Ovary (tissue), 9 donors: ENCODE results near the gene POU3F3. TPM values are rescaled to one million over a fixed set of nuclear protein-coding genes. Genes with fewer than 3 reads are reported as not detected.

Experiments used
- DNase-seq, 5 donors: peaks; one replicate each; pipeline ENCODE4 v3.0.0-alpha.2; 2019 to 2020
- H3K27ac ChIP-seq, 2 donors: fragments of 200-600 bp; one replicate each; pipeline versions ENCODE4 v1.5.1 to v1.8.0; 2019 to 2022
- H3K27me3 ChIP-seq: fragments of 200-600 bp; one replicate; pipeline ENCODE4 v1.8.0; 2022
- H3K36me3 ChIP-seq: fragments of 200-600 bp; sonication (generic); one replicate; pipeline ENCODE4 v1.5.1; 2019
- H3K4me1 ChIP-seq: one replicate; pipeline ENCODE4 v1.8.1; 2013; ENCODE audit warnings: mild to moderate bottlenecking, moderate library complexity; ENCODE audit not compliant: insufficient read depth
- H3K4me3 ChIP-seq: fragments of 200-600 bp; sonication (generic); one replicate; pipeline ENCODE4 v1.5.1; 2017
- H3K9me3 ChIP-seq, 2 donors: fragments of 200-600 bp in 1 of 2; sonication (generic) in 1 of 2; one replicate each; pipeline versions ENCODE4 v1.5.1 to v1.8.1; 2013 to 2019; ENCODE audit warnings: mild to moderate bottlenecking in 1 of 2, moderate library complexity in 1 of 2
- EP300 ChIP-seq: sonication (generic); formaldehyde crosslinking; IDR thresholded peaks from one replicate; pipeline ENCODE4 v1.6.1; 2017; ENCODE audit warnings: antibody characterized with exemption
- POLR2A ChIP-seq: fragments of 450-650 bp; IDR thresholded peaks from one replicate; pipeline ENCODE4 v1.6.1; 2017; ENCODE audit warnings: antibody characterized with exemption, mild to moderate bottlenecking, moderate library complexity
- WGBS, 3 donors: extraction: QIAGEN DNeasy Blood & Tissue Kit in 1 of 3; methylation state at CpG; one replicate each; pipeline versions ENCODE4 v1.1.5 to v1.1.7; 2013 to 2017; 5-methylcytosine and 5-hydroxymethylcytosine counted together
- intact Hi-C, 4 donors: fragments of 100-400 bp; cut with DNase I; formaldehyde crosslinking; loops; one replicate each; pipeline versions ENCODE4 v1.11.0 to v1.15.1; 2022 to 2023
- polyA plus RNA-seq, 2 donors: library from polyadenylated mRNA; stranded (reverse); fragments of 200-250 nt in 1 of 2; fragments of 350-450 nt in 1 of 2; fragmentation: Illumina TruSeq in 1 of 2; extraction: RNeasy Lipid Tissue Mini Kit (QIAGEN cat#74804) in 1 of 2; gene quantifications; one replicate each; pipeline ENCODE4 v1.2.3, GENCODE V29; 2013 to 2014
- total RNA-seq, 7 donors: library from RNA; depleted of rRNA in 2 of 7; stranded (reverse); fragments of >200 nt in 2 of 7; fragmentation: NEBNext Ultra II Directional in 3 of 7; extraction: Animal tissue kit (Norgen Biotek cat#: 25700) in 3 of 7; gene quantifications; one replicate each; pipeline versions ENCODE4 v1.1.0 to v1.2.4, GENCODE V29; 2016 to 2023
- TF ChIP-seq, protein P1 (sequence below), 3 donors: fragments of 450-650 bp in 2 of 3; fragments of 200-600 bp in 1 of 3; IDR thresholded peaks; one replicate each; pipeline versions ENCODE4 v1.5.1 to v1.8.0; 2016 to 2022; ENCODE audit warnings: antibody characterized with exemption in 3 of 3, mild to moderate bottlenecking in 1 of 3
- donor health status: DM: no; HTN: no; CAD: no; lungs with moderate emphysema.
- donor health status: DM: no; HTN: no; CAD: no.
- donor health status: Bipolar disorder and iron deficiency.
- donor health status: DM: yes; HTN: yes; CAD: no.
- donor health status: DM: no; HTN: no; CAD: no.
- donor health status: DM: yes; HTN: yes; CAD: no.

POU3F3 gene
- total and polyA plus RNA-seq, 9 donors = 0.10 to 0.63 (median 0.10) TPM; not detected in 6

- Histone ChIP-seq H3K27me3 (no peaks in the 10 kb centered on the region), H3K4me3 (no peak overlapping the region), H3K27ac (no peak overlapping the region), H3K36me3 (no peaks in the 10 kb centered on the region), H3K9me3 (no peaks in the 10 kb centered on the region), H3K4me1 (peaks cover 5% of the 10 kb centered on the region)
- TF ChIP-seq POLR2A (no peak), EP300 (no peak)
- TF ChIP-seq, protein P1, sequence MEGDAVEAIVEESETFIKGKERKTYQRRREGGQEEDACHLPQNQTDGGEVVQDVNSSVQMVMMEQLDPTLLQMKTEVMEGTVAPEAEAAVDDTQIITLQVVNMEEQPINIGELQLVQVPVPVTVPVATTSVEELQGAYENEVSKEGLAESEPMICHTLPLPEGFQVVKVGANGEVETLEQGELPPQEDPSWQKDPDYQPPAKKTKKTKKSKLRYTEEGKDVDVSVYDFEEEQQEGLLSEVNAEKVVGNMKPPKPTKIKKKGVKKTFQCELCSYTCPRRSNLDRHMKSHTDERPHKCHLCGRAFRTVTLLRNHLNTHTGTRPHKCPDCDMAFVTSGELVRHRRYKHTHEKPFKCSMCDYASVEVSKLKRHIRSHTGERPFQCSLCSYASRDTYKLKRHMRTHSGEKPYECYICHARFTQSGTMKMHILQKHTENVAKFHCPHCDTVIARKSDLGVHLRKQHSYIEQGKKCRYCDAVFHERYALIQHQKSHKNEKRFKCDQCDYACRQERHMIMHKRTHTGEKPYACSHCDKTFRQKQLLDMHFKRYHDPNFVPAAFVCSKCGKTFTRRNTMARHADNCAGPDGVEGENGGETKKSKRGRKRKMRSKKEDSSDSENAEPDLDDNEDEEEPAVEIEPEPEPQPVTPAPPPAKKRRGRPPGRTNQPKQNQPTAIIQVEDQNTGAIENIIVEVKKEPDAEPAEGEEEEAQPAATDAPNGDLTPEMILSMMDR (IDR thresholded peaks at IDR 0.05) = no peak
- 8 to 21% (median 11%) methylated on average over 9 of the region's 9 CpGs for WGBS, 3 donors
- DNase-seq = no peak
- intact Hi-C loops = no loop called here
Observed at GRCh38 chr2:104850361-104851290, 3.3 kb upstream of the POU3F3 start.

DNA sequence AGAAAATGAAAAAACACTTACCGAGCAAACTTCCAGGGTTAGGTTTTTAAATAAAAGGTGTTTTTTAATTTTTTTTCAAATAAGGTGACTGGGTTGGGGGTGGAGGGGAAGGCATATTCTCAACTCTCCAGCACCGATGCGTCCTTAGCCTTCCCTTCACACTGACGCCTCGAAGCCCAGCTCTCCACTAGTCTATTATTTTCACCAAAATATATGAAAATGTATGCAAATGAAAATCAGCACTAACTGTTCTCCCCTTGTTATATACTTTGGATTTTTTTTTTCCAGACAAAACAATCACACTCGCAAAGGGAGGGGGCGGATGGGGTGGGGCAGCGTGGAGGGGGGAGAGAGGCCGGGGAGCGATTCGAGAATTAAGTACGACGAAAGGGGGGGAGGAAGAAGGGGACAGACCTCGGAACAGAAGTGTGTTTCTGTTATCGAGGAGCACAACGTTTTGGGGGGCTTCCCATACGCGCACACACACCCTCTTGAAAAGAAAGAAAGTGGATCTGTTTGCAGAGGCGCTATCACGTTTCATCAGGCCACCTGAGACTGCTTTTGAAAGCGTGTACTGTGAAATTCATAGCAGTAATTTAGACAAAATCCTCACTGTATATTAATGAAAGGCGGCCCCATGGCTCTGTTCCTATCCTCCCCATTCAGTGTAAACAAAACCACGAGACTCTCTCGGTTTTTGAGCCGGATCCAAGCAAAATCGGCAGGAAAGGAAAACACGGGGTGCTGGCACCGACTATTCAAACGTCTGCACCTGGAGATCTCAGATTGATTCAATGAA, 2.4 kb upstream of the POU3F3 start:
- intact Hi-C loops = no loop called here
- Histone ChIP-seq H3K4me1 (peaks cover 7% of the 10 kb centered on the region), H3K4me3 (no peak overlapping the region), H3K27ac (no peak overlapping the region), H3K27me3 (no peaks in the 10 kb centered on the region), H3K9me3 (no peaks in the 10 kb centered on the region), H3K36me3 (no peaks in the 10 kb centered on the region)
- WGBS, 3 donors = 5 to 6% (median 6%) methylated on average over 29 of the region's 29 CpGs
- TF ChIP-seq, protein P1 (IDR thresholded peaks at IDR 0.05) = no peak
- no peak for TF ChIP-seq POLR2A
- TF ChIP-seq EP300 = no peak
- no peak for DNase-seq

DNA sequence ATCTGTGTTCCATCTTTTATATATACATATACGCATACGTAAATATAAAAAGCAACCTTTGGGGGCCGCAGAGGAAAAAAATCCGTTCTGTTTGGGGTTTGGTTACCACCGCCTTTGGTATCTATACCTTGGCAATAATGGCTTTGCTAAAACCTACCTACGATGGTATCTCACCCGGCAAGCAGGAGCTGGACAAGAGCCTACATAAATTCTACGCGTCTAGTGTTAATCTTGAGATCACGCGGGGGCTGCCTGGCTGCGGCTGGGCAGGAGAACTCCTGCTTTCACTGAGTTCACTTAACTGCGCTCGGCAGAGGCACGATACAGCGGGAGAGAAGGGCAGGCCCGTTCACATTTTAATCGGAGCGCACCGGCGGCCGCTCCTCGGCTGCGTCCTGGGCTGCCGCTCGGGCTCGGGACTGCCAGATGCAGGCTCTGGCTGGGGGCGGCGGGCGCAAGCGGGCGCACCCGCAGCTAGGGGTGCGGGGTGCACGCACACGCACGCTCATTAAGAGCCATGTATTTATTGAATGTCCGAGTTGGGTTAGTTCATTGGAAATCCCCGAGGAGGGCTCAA, 1.7 kb upstream of the POU3F3 start:
- Histone ChIP-seq H3K27ac (no peak overlapping the region), H3K27me3 (no peaks in the 10 kb centered on the region), H3K36me3 (no peaks in the 10 kb centered on the region), H3K9me3 (no peaks in the 10 kb centered on the region), H3K4me1 (peaks cover 10% of the 10 kb centered on the region), H3K4me3 (peak overlapping the region; percentile 25)
- no peak for DNase-seq
- intact Hi-C loops = no loop called here
- TF ChIP-seq, protein P1 (IDR thresholded peaks at IDR 0.05) = no peak
- no peak for TF ChIP-seq POLR2A
- no peak for TF ChIP-seq EP300
- 3 to 4% (median 3%) methylated on average over 39 of the region's 39 CpGs for WGBS, 3 donors

- intact Hi-C loops = no loop called here
- no peak for DNase-seq
- WGBS, 3 donors = 3 to 4% (median 4%) methylated on average over 37 to 48 of the region's 48 CpGs
- Histone ChIP-seq H3K4me3 (no peak overlapping the region), H3K36me3 (no peaks in the 10 kb centered on the region), H3K4me1 (peaks cover 10% of the 10 kb centered on the region), H3K27me3 (no peaks in the 10 kb centered on the region), H3K9me3 (no peaks in the 10 kb centered on the region), H3K27ac (no peak overlapping the region)
- TF ChIP-seq POLR2A (no peak), EP300 (no peak)
- TF ChIP-seq, protein P1 (IDR thresholded peaks at IDR 0.05) = no peak
Observed at GRCh38 chr2:104854498-104855220, 744 bp downstream of the POU3F3 start.
